Type B pancreatic cell (in vitro differentiated cells): ENCODE data around the gene QKI. TPM values are rescaled to one million over a fixed set of nuclear protein-coding genes. Genes with fewer than 3 reads are reported as not detected.
"Not testable (repeated sequence)": the region's sequence is repeated elsewhere in the genome, so short reads cannot be mapped to it uniquely, and the experiment has no call there.

Source experiments
- DNase-seq: peaks from one replicate; pipeline ENCODE4 v3.0.0; 2021; ENCODE audit warnings: mixed read lengths; ENCODE audit not compliant: unreplicated experiment; ENCODE audit errors: extremely low spot score
- H3K27ac Mint-ChIP-seq: 2 replicates; pipeline ENCODE4 v1.8.0; 2021; ENCODE audit warnings: mild to moderate bottlenecking, mixed read lengths
- H3K27me3 Mint-ChIP-seq: 2 replicates; pipeline ENCODE4 v1.8.0; 2021; ENCODE audit warnings: mixed read lengths
- H3K36me3 Mint-ChIP-seq: 2 replicates; pipeline ENCODE4 v1.8.0; 2021; ENCODE audit warnings: mixed read lengths
- H3K4me1 Mint-ChIP-seq: one replicate; pipeline ENCODE4 v1.8.0; 2021; ENCODE audit warnings: mixed read lengths; ENCODE audit not compliant: unreplicated experiment
- H3K4me3 Mint-ChIP-seq: 2 replicates; pipeline ENCODE4 v1.8.0; 2021; ENCODE audit warnings: mild to moderate bottlenecking, mixed read lengths
- H3K9me3 Mint-ChIP-seq: 2 replicates; pipeline ENCODE4 v1.8.0; 2021; ENCODE audit warnings: mixed read lengths
- CTCF ChIP-seq: fragments of 200-600 bp; sonication (generic); conservative IDR thresholded peaks from 2 replicates; pipeline ENCODE4 v1.5.0; 2021; ENCODE audit warnings: antibody characterized with exemption, mild to moderate bottlenecking
- total RNA-seq: library from RNA; stranded (reverse); gene quantifications from 2 replicates; pipeline ENCODE4 v1.2.1, GENCODE V29; 2021; ENCODE audit warnings: low replicate concordance

Gene QKI
- total RNA-seq, 1 donor from 2014 or later = 150 TPM

GRCh38 chr6:163428373-163428772 is 13.9 kb downstream of the QKI start:
- Mint-ChIP-seq H3K27me3 (no peaks in the 10 kb centered on the region), H3K4me1 (peaks cover 45% of the 10 kb centered on the region), H3K9me3 (no peaks in the 10 kb centered on the region), H3K36me3 (no peaks in the 10 kb centered on the region), H3K4me3 (no peak overlapping the region), H3K27ac (peak overlapping the region; percentile 7)
- TF ChIP-seq CTCF = no peak
- no peak for DNase-seq

GRCh38 chr6:163429858-163430448 is 15.4 kb downstream of the QKI start:
- no peak overlapping the region for H3K27ac Mint-ChIP-seq
- no peaks in the 10 kb centered on the region for H3K36me3 Mint-ChIP-seq
- no peak for TF ChIP-seq CTCF
- no peaks in the 10 kb centered on the region for H3K27me3 Mint-ChIP-seq
- H3K4me3 Mint-ChIP-seq = peak overlapping the region; percentile 9
- peaks cover 37% of the 10 kb centered on the region for H3K4me1 Mint-ChIP-seq
- H3K9me3 Mint-ChIP-seq = no peaks in the 10 kb centered on the region
- no peak for DNase-seq

GRCh38 chr6:163432300-163432699 is 17.8 kb downstream of the QKI start:
- peaks cover 36% of the 10 kb centered on the region for H3K4me1 Mint-ChIP-seq

GRCh38 chr6:163433486-163433885 is 19.0 kb downstream of the QKI start:
- H3K27me3 Mint-ChIP-seq, H3K27ac Mint-ChIP-seq, H3K4me3 Mint-ChIP-seq, H3K9me3 Mint-ChIP-seq, H3K36me3 Mint-ChIP-seq, DNase-seq: not testable (repeated sequence)
- peaks cover 34% of the 10 kb centered on the region for H3K4me1 Mint-ChIP-seq

More at GRCh38 chr6:163432300-163432699, 17.8 kb downstream of the QKI start:
- no peak overlapping the region for H3K4me3 Mint-ChIP-seq
- peaks cover 4% of the 10 kb centered on the region for H3K36me3 Mint-ChIP-seq
- H3K27ac Mint-ChIP-seq = no peak overlapping the region
- peak; percentile 24 for TF ChIP-seq CTCF
- H3K9me3 Mint-ChIP-seq = no peaks in the 10 kb centered on the region
- no peak for DNase-seq
- H3K27me3 Mint-ChIP-seq = no peaks in the 10 kb centered on the region

- Mint-ChIP-seq H3K27me3 (no peaks in the 10 kb centered on the region), H3K36me3 (peaks cover 4% of the 10 kb centered on the region), H3K4me1 (peaks cover 29% of the 10 kb centered on the region), H3K27ac (no peak overlapping the region), H3K9me3 (no peaks in the 10 kb centered on the region), H3K4me3 (no peak overlapping the region)
- DNase-seq = no peak
- TF ChIP-seq CTCF = no peak
These were observed 20.5 kb downstream of the QKI start for GRCh38 chr6:163435023-163435422.

- Mint-ChIP-seq H3K27me3 (no peaks in the 10 kb centered on the region), H3K27ac (no peak overlapping the region), H3K36me3 (peaks cover 4% of the 10 kb centered on the region), H3K4me3 (no peak overlapping the region), H3K4me1 (peaks cover 25% of the 10 kb centered on the region), H3K9me3 (no peaks in the 10 kb centered on the region)
- DNase-seq = no peak
- TF ChIP-seq CTCF = no peak
These were observed 22.3 kb downstream of the QKI start for GRCh38 chr6:163436843-163437242.
